Stimulated activated CD8-positive, alpha-beta memory T cell treated with anti-CD3 and anti-CD28 coated beads, Interleukin-2, amount 100 ng/mL, for 48 hours (primary cell): Measurements from ENCODE around the gene SZRD1.

Source experiments
- DNase-seq, 2 donors: peaks; one replicate each; pipeline ENCODE4 v3.0.0-alpha.2; 2020; ENCODE audit warnings: low read depth in 2 of 2

SZRD1 gene

DNA sequence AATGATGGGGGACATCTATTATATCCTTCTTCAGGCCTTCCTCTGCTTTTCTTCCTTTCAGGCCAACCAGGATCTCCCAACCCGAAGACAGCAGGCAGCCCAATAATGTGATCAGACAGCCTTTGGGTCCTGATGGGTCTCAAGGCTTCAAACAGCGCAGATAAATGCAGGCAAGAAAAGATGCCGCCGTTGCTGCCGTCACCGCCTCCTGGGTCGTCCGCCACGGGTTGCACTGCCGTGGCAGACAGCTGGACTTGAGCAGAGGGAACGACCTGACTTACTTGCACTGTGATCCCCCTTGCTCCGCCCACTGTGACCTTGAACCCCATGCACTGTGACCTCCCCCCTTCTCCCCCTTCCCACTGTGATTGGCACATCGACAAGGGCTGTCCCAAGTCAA is 27.9 kb downstream of the SZRD1 start:
- no peak for DNase-seq

GRCh38 chr1:16396591-16396990 is 29.5 kb downstream of the SZRD1 start:
- no peak for DNase-seq

- DNase-seq: no peak
Measured at GRCh38 chr1:16397120-16397519, 30.1 kb downstream of the SZRD1 start.

GRCh38 chr1:16398371-16398953 is 31.4 kb downstream of the SZRD1 start:
- DNase-seq: no peak

GRCh38 chr1:16402742-16403141 is 35.7 kb downstream of the SZRD1 start:
- no peak for DNase-seq

- DNase-seq: no peak
Measured at GRCh38 chr1:16405441-16405840, 38.4 kb downstream of the SZRD1 start.

- DNase-seq: no peak
Measured at GRCh38 chr1:16406868-16407267, 39.8 kb downstream of the SZRD1 start.

DNA sequence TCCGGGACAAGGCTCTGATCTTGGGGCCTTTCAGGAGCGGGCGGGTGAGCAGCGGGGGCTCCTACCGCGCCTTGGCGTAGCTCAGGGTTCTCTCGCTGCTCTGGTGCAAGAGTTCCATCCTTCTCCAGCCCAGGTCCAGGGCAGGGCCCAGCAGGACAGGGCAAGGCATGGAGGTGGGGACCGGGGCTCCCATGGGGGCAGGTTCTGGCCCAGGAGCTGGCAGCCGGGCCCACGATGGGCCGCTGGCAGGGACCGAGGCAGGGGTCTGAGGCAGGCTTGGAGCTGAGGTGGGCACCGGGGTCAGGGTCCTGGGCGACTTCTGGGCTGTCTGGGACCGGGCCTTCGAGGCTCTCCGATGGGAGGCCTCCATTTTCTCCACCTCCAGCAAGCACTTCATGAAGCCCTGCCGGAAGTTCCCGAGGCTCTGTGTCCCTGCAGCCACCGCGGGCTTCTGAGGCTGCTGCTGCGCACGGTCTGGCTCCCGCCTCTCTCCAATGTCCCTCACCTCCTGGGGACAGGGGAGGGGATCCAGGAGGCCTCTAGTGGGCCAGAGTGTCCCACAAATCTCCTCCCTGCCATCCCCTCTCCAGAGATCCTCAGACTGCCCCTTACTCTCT is 42.6 kb downstream of the SZRD1 start:
- DNase-seq: no peak

- no peak for DNase-seq
Measured at GRCh38 chr1:16410803-16411202, 43.8 kb downstream of the SZRD1 start.

GRCh38 chr1:16413191-16413590 is 46.1 kb downstream of the SZRD1 start:
- DNase-seq: no peak

DNA sequence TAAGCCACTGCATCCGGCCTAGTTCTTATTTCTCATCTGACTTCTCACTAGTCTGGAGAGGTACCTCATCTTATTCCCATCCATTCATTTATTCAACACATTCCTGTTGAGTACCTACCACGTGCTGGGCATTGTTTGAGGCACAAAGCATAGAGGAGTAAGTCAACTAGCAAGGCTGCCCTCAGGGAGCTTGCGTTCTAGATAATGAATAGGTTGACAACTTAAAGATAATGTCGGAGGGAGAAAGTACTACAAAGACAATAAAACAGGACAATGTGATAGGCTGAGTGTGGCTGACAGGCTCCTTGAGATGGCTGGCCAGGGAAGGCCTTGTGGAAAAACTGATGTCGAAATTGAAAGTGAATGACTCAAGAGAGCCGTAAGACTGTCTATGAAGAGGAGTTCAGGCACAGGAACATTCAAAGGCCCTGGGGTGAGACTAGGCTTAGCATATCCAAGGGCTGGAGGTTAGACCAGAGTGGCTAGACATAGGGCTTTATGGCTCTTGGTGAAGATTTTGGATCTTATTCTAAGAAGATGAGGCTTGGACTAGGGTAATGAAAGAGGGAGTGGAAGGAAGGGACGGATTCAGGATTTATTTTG is 51.9 kb downstream of the SZRD1 start:
- no peak for DNase-seq

DNA sequence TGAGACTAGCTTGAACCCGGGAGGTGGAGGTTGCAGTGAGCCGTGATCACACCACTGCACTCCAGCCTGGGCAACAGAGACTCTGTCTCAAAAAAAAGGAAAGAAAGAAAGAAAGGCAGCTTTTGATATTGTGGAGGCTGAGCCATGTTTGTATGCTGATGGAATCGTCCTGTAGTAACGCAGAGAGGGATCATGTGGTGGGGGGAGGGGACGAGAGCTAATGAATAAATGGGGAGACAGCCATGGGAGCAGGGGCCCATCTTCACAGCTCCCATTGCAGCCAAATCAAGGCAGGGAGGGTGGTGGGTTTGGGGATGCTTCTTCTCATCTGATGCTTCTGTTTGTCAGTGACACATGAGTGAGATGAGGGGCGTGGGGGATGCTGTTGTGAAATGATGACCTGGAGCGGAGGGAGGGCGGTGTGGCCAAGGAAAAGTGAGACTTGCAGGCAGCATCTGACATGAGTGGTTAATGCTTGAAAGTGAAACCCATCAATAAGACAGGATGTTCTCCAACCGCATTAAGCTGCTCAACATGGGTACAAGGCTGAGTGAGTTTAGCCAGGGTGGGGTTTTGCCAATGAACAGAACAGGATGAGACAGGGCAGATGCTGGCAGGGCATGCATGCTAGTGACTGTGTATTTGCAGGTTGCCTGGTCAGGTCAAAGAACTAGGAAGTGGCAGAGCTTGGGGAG is 53.5 kb downstream of the SZRD1 start:
- peak; percentile 38 to 43 for DNase-seq

DNA sequence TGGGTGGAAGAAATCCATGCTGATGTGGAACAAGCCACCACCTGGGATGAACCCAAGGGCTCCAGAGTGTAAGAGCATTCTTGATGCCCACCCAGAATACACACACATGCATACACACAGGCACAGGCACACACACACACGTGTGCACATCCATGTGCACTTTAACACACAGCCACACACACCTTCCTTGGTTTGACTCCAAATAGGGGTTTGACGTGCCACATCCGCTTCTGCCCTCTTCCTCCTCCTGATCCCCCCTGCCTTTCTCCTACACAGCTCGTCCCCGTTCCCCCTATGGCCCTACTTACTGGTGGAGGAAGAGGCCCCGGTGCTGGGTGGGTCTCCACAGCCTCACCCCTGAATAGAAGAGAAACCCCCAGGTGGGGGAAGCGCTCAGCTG is 54.2 kb downstream of the SZRD1 start:
- DNase-seq: no peak

- DNase-seq: no peak
Measured at GRCh38 chr1:16422041-16422440, 55.0 kb downstream of the SZRD1 start.

GRCh38 chr1:16425125-16426025 is 58.3 kb downstream of the SZRD1 start:
- no peak for DNase-seq

- no peak for DNase-seq
Measured at GRCh38 chr1:16430606-16431005, 63.6 kb downstream of the SZRD1 start.

- DNase-seq: no peak
Measured at GRCh38 chr1:16433030-16433429, 66.0 kb downstream of the SZRD1 start.

GRCh38 chr1:16434007-16434406 is 67.0 kb downstream of the SZRD1 start:
- DNase-seq: no peak

GRCh38 chr1:16434501-16434900 is 67.5 kb downstream of the SZRD1 start:
- DNase-seq: no peak

GRCh38 chr1:16436946-16437474 is 70.0 kb downstream of the SZRD1 start, which contains the start of gene SPATA21:
Gene SPATA21 (minus strand): TSS chr1:16437424. CDS start chr1:16431371, 6,053 bp downstream.
- DNase-seq: no peak

DNA sequence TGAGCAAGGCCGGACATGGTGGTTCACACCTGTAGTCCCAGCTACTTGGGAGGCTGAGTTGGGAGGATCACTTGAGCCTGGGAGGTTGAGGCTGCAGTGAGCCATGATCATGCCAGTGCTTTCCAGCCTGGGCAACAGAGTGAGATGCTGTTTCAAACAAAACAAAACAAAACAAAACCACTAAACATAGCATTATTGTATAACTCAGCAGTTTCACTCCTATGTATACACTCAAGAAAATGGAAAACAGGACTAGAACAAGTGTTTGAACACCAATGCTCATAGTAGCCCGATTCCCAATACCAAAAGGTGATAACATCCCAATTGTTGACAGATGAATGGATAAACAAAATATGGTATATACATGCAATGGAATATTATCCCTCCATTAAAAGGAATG is 71.5 kb downstream of the SZRD1 start:
- no peak for DNase-seq

GRCh38 chr1:16438924-16439323 is 71.9 kb downstream of the SZRD1 start:
- no peak for DNase-seq
